Measurements from ENCODE around the gene ZBTB7C.

- TF ChIP-seq CTCF (conservative IDR thresholded peaks at IDR 0.05; ENCODE audit: low read depth, low read length), result no peak
- no peak for TF ChIP-seq EZH2 (IDR thresholded peaks at IDR 0.05; ENCODE audit: borderline replicate concordance, low read depth, low read length, poor library complexity, severe bottlenecking)
Observed at GRCh38 chr18:48032876-48033789, 376.1 kb downstream of the ZBTB7C start.
